Amygdala (tissue), 56 donors: ENCODE data around the gene CAMTA1.
"Not testable (repeated sequence)": the region's sequence is repeated elsewhere in the genome, so short reads cannot be mapped to it uniquely, and the experiment has no call there.

Experiments
- DNase-seq, 56 donors: peaks; one replicate each; lab custom pipeline; 2025; lab: John Stamatoyannopoulos, UW

The CAMTA1 gene

GRCh38 chr1:7675431-7676273 is 890.4 kb downstream of the CAMTA1 start:
- no peak for DNase-seq

GRCh38 chr1:7676274-7676945 is 891.2 kb downstream of the CAMTA1 start:
- DNase-seq = no peak

- DNase-seq = no peak
Observed at GRCh38 chr1:7677111-7677510, 891.9 kb downstream of the CAMTA1 start.

GRCh38 chr1:7677815-7678214 is 892.6 kb downstream of the CAMTA1 start:
- DNase-seq = no peak

GRCh38 chr1:7678491-7679158 is 893.4 kb downstream of the CAMTA1 start:
- DNase-seq = no peak

GRCh38 chr1:7679159-7679872 is 894.1 kb downstream of the CAMTA1 start:
- DNase-seq = no peak

- no peak for DNase-seq
Observed at GRCh38 chr1:7679873-7680206, 894.6 kb downstream of the CAMTA1 start.

GRCh38 chr1:7680207-7680954 is 895.1 kb downstream of the CAMTA1 start:
- DNase-seq = peak in 50 of 56 donors; percentile 24 to 79 (median 56)

- DNase-seq = peak in 6 of 56 donors; percentile 39 to 61 (median 51)
Observed at GRCh38 chr1:7680955-7681268, 895.7 kb downstream of the CAMTA1 start.

GRCh38 chr1:7681401-7681800 is 896.1 kb downstream of the CAMTA1 start:
- no peak for DNase-seq

GRCh38 chr1:7683521-7683920 is 898.3 kb downstream of the CAMTA1 start:
- no peak for DNase-seq

- no peak for DNase-seq
Observed at GRCh38 chr1:7684132-7684531, 898.9 kb downstream of the CAMTA1 start.

- DNase-seq = no peak
Observed at GRCh38 chr1:7684861-7685635, 899.8 kb downstream of the CAMTA1 start.

- DNase-seq = no peak
Observed at GRCh38 chr1:7686301-7686850, 901.1 kb downstream of the CAMTA1 start.

GRCh38 chr1:7687411-7687810 is 902.2 kb downstream of the CAMTA1 start:
- no peak for DNase-seq

GRCh38 chr1:7688659-7689058 is 903.4 kb downstream of the CAMTA1 start:
- DNase-seq = no peak

- not testable (repeated sequence) for DNase-seq
Observed at GRCh38 chr1:7689307-7689706, 904.1 kb downstream of the CAMTA1 start.

GRCh38 chr1:7690076-7690475 is 904.8 kb downstream of the CAMTA1 start:
- no peak for DNase-seq

- no peak for DNase-seq
Observed at GRCh38 chr1:7690496-7691182, 905.4 kb downstream of the CAMTA1 start.
